Transverse colon (tissue), 4 donors: Measurements from ENCODE around the gene HTRA1.

ENCODE experiments used
- POLR2A ChIP-seq: fragments of 450-650 bp; IDR thresholded peaks from one replicate; pipeline ENCODE4 v1.6.1; 2016; ENCODE audit warnings: antibody characterized with exemption, mild to moderate bottlenecking, moderate library complexity
- POLR2AphosphoS5 ChIP-seq, 3 donors: sonication (generic); formaldehyde crosslinking; IDR thresholded peaks; one replicate each; pipeline ENCODE4 v1.6.1; 2016; ENCODE audit warnings: antibody characterized with exemption in 3 of 3
- TF ChIP-seq, protein P1 (sequence below), 5 experiments: fragments of 200-600 bp in 3 of 5; fragments of 450-650 bp in 2 of 5; sonication (generic) in 3 of 5; IDR thresholded peaks; 1 replicate in 2 of 5; 2 replicates in 3 of 5; pipeline ENCODE4 v1.5.1; 2016 to 2017; ENCODE audit warnings: antibody characterized with exemption in 5 of 5, inconsistent platforms in 3 of 5, mild to moderate bottlenecking in 2 of 5, moderate library complexity in 1 of 5

GRCh38 chr10:122492999-122493481 lies 31.7 kb downstream of the HTRA1 start:
- TF ChIP-seq, protein P1, sequence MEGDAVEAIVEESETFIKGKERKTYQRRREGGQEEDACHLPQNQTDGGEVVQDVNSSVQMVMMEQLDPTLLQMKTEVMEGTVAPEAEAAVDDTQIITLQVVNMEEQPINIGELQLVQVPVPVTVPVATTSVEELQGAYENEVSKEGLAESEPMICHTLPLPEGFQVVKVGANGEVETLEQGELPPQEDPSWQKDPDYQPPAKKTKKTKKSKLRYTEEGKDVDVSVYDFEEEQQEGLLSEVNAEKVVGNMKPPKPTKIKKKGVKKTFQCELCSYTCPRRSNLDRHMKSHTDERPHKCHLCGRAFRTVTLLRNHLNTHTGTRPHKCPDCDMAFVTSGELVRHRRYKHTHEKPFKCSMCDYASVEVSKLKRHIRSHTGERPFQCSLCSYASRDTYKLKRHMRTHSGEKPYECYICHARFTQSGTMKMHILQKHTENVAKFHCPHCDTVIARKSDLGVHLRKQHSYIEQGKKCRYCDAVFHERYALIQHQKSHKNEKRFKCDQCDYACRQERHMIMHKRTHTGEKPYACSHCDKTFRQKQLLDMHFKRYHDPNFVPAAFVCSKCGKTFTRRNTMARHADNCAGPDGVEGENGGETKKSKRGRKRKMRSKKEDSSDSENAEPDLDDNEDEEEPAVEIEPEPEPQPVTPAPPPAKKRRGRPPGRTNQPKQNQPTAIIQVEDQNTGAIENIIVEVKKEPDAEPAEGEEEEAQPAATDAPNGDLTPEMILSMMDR (IDR thresholded peaks at IDR 0.05): no peak
- no peak for TF ChIP-seq POLR2A
- TF ChIP-seq POLR2AphosphoS5 (IDR thresholded peaks at IDR 0.05): no peak
